OCI-LY7 (cell line): ENCODE results near the gene SMYD3. TPM values are rescaled to one million over a fixed set of nuclear protein-coding genes. Genes with fewer than 3 reads are reported as not detected.

Experiments
- BruUV-seq: library from RNA; stranded (reverse); fragments of 400-500 nt; replicated peaks from 2 replicates; lab custom pipeline; 2021; lab: Mats Ljungman, UMichigan
- CTCF ChIA-PET: fragments of 300-600 bp; sonication (Branson Sonifier 250); formaldehyde crosslinking; loops from one replicate; lab custom pipeline; 2022; ENCODE audit warnings: antibody characterized with exemption; ENCODE audit not compliant: unreplicated experiment; lab: Charles Lee
- POLR2A ChIA-PET: fragments of 300-600 bp; sonication (Branson Sonifier 250); formaldehyde crosslinking; loops from one replicate; lab custom pipeline; 2022; ENCODE audit warnings: antibody characterized with exemption; lab: Charles Lee
- DNase-seq: peaks from one replicate; pipeline ENCODE4 v3.0.0-alpha.2; 2015; ENCODE audit warnings: low spot score
- H2AFZ ChIP-seq: fragments of 200-600 bp; sonication (generic), shearing (Covaris generic); 2 replicates; pipeline ENCODE4 v1.6.1; 2014; ENCODE audit warnings: mild to moderate bottlenecking, antibody characterized with exemption, low read length, moderate library complexity
- H3K27ac ChIP-seq: fragments of 200-600 bp; sonication (generic); 2 replicates; pipeline ENCODE4 v1.5.1; 2014; ENCODE audit warnings: mixed run types, low read depth, mild to moderate bottlenecking, moderate library complexity, low read length, inconsistent platforms; ENCODE audit not compliant: poor library complexity, severe bottlenecking
- H3K36me3 ChIP-seq: fragments of 200-600 bp; sonication (generic); 2 replicates; pipeline ENCODE4 v1.6.1; 2014; ENCODE audit warnings: mild to moderate bottlenecking, antibody characterized with exemption, low read length, moderate library complexity, mixed read lengths; ENCODE audit not compliant: insufficient read depth
- H3K4me1 ChIP-seq: fragments of 200-600 bp; sonication (generic); 2 replicates; pipeline ENCODE4 v1.5.1; 2014; ENCODE audit warnings: mild to moderate bottlenecking, low read length; ENCODE audit not compliant: insufficient read depth, poor library complexity, severe bottlenecking
- H3K4me2 ChIP-seq: fragments of 200-600 bp; sonication (generic); 2 replicates; pipeline ENCODE4 v1.6.1; 2014; ENCODE audit warnings: mild to moderate bottlenecking, low read length
- H3K4me3 ChIP-seq: fragments of 200-600 bp; sonication (generic); 2 replicates; pipeline ENCODE4 v1.5.1; 2014; ENCODE audit warnings: mild to moderate bottlenecking, low read depth, low read length; ENCODE audit not compliant: poor library complexity, severe bottlenecking
- H3K79me2 ChIP-seq: fragments of 200-600 bp; sonication (generic); 2 replicates; pipeline ENCODE4 v1.6.1; 2016; ENCODE audit warnings: low read depth, mild to moderate bottlenecking, low read length, moderate library complexity, mixed read lengths; ENCODE audit not compliant: insufficient read depth
- H3K9me2 ChIP-seq: fragments of 200-600 bp; sonication (generic); 2 replicates; pipeline ENCODE4 v1.6.1; 2016; ENCODE audit warnings: mild to moderate bottlenecking, low read length, mixed read lengths; ENCODE audit not compliant: insufficient read depth
- H3K9me3 ChIP-seq: fragments of 200-600 bp; sonication (generic); 2 replicates; pipeline ENCODE4 v1.6.1; 2014; ENCODE audit warnings: mild to moderate bottlenecking, mixed run types, low read length, mixed read lengths
- H4K20me1 ChIP-seq: fragments of 200-600 bp; sonication (generic); 2 replicates; pipeline ENCODE4 v1.6.1; 2014; ENCODE audit warnings: mild to moderate bottlenecking, antibody characterized with exemption, low read length, moderate library complexity, mixed read lengths; ENCODE audit not compliant: insufficient read depth
- EZH2phosphoT487 ChIP-seq: fragments of 200-600 bp; sonication (generic); IDR thresholded peaks from 2 replicates; pipeline ENCODE4 v1.6.1; 2018; ENCODE audit warnings: low read depth, borderline replicate concordance, mild to moderate bottlenecking, mixed run types, antibody characterized with exemption, low read length, moderate library complexity, mixed read lengths
- intact Hi-C: fragments of 100-400 bp; cut with micrococcal nuclease; formaldehyde crosslinking; loops from one replicate; pipeline ENCODE4 v1.10.0; 2022; ENCODE audit not compliant: unreplicated experiment
- total RNA-seq, 2 experiments: library from RNA; depleted of rRNA in 1 of 2; stranded (reverse); fragments of >200 nt in 1 of 2; shearing (Covaris generic) in 1 of 2; gene quantifications; 2 replicates each; pipeline ENCODE4 v1.2.3, GENCODE V29; 2014 to 2022
- TF ChIP-seq, protein P1 (sequence below): fragments of 200-600 bp; sonication (generic); conservative IDR thresholded peaks from 2 replicates; pipeline ENCODE4 v1.5.1; 2014; ENCODE audit warnings: mild to moderate bottlenecking, antibody characterized with exemption, low read length, moderate library complexity, mixed read lengths

SMYD3 gene
- total RNA-seq, 2 experiments from 2014 or later, result 28.9 to 34.5 TPM

DNA sequence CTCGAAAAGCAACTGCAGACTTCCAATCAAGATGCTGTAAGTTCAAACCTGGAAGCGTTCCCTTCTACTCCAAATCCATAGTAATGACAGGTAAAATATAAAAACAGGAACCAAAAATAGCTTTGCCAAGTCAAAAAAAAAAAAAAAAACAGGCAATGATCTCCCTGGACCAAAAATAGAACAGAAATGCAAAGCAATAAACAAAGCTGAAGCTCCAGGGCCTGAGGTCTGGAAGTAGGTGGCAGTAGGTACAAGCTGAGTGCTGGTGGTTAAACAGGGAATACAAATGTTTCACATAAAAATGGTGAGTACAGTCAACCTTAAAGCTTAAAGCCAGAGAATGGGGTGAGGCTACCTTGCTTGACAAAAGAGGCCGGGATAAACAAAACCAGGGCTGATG is 610.8 kb downstream of the SMYD3 start:
- Histone ChIP-seq H3K9me2 (no peaks in the 10 kb centered on the region), H3K27ac (no peak overlapping the region), H3K36me3 (no peaks in the 10 kb centered on the region), H2AFZ (no peak overlapping the region), H4K20me1 (no peaks in the 10 kb centered on the region), H3K9me3 (0 out of 2 replicates have a peak, but pooled peaks cover 4% of the 10 kb centered on the region), H3K4me1 (no peaks in the 10 kb centered on the region), H3K79me2 (no peaks in the 10 kb centered on the region), H3K4me2 (no peak overlapping the region), H3K4me3 (no peak overlapping the region)
- no peak for DNase-seq
- intact Hi-C loops, result no loop called here
- TF ChIP-seq, protein P1, sequence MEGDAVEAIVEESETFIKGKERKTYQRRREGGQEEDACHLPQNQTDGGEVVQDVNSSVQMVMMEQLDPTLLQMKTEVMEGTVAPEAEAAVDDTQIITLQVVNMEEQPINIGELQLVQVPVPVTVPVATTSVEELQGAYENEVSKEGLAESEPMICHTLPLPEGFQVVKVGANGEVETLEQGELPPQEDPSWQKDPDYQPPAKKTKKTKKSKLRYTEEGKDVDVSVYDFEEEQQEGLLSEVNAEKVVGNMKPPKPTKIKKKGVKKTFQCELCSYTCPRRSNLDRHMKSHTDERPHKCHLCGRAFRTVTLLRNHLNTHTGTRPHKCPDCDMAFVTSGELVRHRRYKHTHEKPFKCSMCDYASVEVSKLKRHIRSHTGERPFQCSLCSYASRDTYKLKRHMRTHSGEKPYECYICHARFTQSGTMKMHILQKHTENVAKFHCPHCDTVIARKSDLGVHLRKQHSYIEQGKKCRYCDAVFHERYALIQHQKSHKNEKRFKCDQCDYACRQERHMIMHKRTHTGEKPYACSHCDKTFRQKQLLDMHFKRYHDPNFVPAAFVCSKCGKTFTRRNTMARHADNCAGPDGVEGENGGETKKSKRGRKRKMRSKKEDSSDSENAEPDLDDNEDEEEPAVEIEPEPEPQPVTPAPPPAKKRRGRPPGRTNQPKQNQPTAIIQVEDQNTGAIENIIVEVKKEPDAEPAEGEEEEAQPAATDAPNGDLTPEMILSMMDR, result no peak
- TF ChIP-seq EZH2phosphoT487, result no peak
- ChIA-PET CTCF (no interaction called here), POLR2A (interaction anchor here (0.6 kb wide), 1 partner anchor 598 kb away, joined by 4 read pairs; no protein-coding TSS in a partner anchor)
- no TSS peak for BruUV-seq

DNA sequence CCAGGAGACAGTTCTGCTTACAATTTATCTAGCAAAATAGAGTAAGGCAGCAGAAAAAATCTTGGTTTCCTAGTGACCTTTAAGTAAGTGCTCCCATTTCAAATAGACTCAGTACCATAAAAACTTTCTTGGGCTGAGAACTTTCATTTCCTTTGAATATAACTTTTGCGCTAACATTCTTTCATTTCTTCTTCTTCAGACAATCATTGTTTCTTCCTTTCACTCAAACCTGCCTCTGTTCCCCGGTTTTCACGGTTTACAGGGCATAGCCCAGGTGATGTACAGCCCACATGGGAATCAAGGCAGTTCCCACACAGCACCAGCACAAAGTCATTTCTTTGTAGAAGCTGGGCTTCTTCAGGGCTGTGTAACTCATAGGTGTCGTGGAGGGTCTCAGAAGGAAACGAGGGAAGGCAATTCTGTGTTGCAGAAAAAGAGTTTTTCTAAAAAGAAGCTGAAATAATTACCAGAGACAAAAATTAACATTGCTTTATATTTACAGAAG is 611.6 kb downstream of the SMYD3 start:
- no peak for DNase-seq
- Histone ChIP-seq H3K9me3 (0 out of 2 replicates have a peak, but pooled peaks cover 4% of the 10 kb centered on the region), H4K20me1 (no peaks in the 10 kb centered on the region), H3K79me2 (no peaks in the 10 kb centered on the region), H2AFZ (no peak overlapping the region), H3K36me3 (no peaks in the 10 kb centered on the region), H3K4me1 (no peaks in the 10 kb centered on the region), H3K4me3 (no peak overlapping the region), H3K9me2 (no peaks in the 10 kb centered on the region), H3K4me2 (no peak overlapping the region), H3K27ac (no peak overlapping the region)
- TF ChIP-seq, protein P1, result no peak
- no peak for TF ChIP-seq EZH2phosphoT487
- no TSS peak for BruUV-seq
- intact Hi-C loops, result no loop called here
- CTCF ChIA-PET, result no interaction called here
- POLR2A ChIA-PET, result no interaction called here

DNA sequence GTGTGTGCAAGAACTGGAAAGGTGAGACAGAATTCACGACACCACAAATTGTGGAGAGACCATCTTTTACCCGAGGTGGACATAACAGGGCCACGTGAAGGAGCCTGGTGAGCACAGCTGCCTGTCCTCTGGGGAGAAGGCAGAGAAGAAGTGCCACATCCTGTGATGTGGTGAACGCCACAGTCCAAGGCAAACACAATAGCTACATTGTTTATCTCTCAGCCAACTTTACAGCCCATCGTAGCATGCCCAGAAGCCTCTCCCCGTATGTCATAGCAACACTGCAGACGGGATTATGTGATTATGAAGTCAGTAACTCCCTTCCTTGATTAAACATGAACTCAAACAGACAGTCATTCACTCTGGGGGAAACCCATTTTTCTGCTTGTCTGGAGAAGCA is 612.2 kb downstream of the SMYD3 start:
- no peak for DNase-seq
- no peaks in the 10 kb centered on the region for H3K36me3 ChIP-seq
- POLR2A ChIA-PET, result no interaction called here
- H3K9me2 ChIP-seq, result no peaks in the 10 kb centered on the region
- H4K20me1 ChIP-seq, result no peaks in the 10 kb centered on the region
- H3K79me2 ChIP-seq, result no peaks in the 10 kb centered on the region
- no peak overlapping the region for H3K27ac ChIP-seq
- H3K4me1 ChIP-seq, result no peaks in the 10 kb centered on the region
- H3K4me2 ChIP-seq, result no peak overlapping the region
- intact Hi-C loops, result no loop called here
- CTCF ChIA-PET, result no interaction called here
- no peak overlapping the region for H3K4me3 ChIP-seq
- no peak overlapping the region for H2AFZ ChIP-seq
- BruUV-seq, result no TSS peak
- 0 out of 2 replicates have a peak, but pooled peaks cover 4% of the 10 kb centered on the region for H3K9me3 ChIP-seq
- TF ChIP-seq EZH2phosphoT487, result no peak
- TF ChIP-seq, protein P1, result no peak
